ENCODE results near the gene IL21R.

- TF ChIP-seq, protein P1, sequence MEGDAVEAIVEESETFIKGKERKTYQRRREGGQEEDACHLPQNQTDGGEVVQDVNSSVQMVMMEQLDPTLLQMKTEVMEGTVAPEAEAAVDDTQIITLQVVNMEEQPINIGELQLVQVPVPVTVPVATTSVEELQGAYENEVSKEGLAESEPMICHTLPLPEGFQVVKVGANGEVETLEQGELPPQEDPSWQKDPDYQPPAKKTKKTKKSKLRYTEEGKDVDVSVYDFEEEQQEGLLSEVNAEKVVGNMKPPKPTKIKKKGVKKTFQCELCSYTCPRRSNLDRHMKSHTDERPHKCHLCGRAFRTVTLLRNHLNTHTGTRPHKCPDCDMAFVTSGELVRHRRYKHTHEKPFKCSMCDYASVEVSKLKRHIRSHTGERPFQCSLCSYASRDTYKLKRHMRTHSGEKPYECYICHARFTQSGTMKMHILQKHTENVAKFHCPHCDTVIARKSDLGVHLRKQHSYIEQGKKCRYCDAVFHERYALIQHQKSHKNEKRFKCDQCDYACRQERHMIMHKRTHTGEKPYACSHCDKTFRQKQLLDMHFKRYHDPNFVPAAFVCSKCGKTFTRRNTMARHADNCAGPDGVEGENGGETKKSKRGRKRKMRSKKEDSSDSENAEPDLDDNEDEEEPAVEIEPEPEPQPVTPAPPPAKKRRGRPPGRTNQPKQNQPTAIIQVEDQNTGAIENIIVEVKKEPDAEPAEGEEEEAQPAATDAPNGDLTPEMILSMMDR (IDR thresholded peaks at IDR 0.05) = no peak
- TF ChIP-seq ZFX (IDR thresholded peaks at IDR 0.05; ENCODE audit: borderline replicate concordance) = no peak
Observed at GRCh38 chr16:27491894-27492587, 90.1 kb downstream of the IL21R start.
